SU-DHL-6 (cell line): ENCODE results near the gene SYNPR.

ENCODE experiments used
- H2AFZ ChIP-seq: fragments of 200-600 bp; sonication (generic); 2 replicates; pipeline ENCODE4 v1.6.1; 2014; ENCODE audit warnings: low read depth, mild to moderate bottlenecking, moderate library complexity, mixed read lengths, antibody characterized with exemption, low read length; ENCODE audit not compliant: severe bottlenecking
- H3F3A ChIP-seq: fragments of 200-600 bp; shearing (Covaris generic); 2 replicates; pipeline ENCODE4 v1.6.0; 2016; ENCODE audit warnings: antibody characterized with exemption, mild to moderate bottlenecking; ENCODE audit not compliant: insufficient read depth
- H3K27ac ChIP-seq: fragments of 200-600 bp; sonication (generic); 2 replicates; pipeline ENCODE4 v1.5.1; 2016; ENCODE audit warnings: low read depth, mild to moderate bottlenecking, low read length, moderate library complexity, mixed read lengths
- H3K27me3 ChIP-seq: fragments of 200-600 bp; sonication (generic), shearing (Covaris generic); 2 replicates; pipeline ENCODE4 v1.6.0; 2014; ENCODE audit warnings: mild to moderate bottlenecking, low read length
- H3K36me3 ChIP-seq: fragments of 200-600 bp; sonication (generic); 2 replicates; pipeline ENCODE4 v1.6.1; 2014; ENCODE audit warnings: mild to moderate bottlenecking, low read length, mixed read lengths
- H3K4me2 ChIP-seq: fragments of 300-600, 200-600 bp; shearing (Covaris generic), sonication (generic); 2 replicates; pipeline ENCODE4 v1.6.0; 2014; ENCODE audit warnings: low read length, low read depth, mild to moderate bottlenecking; ENCODE audit not compliant: poor library complexity, severe bottlenecking
- H3K4me3 ChIP-seq: fragments of 200-600 bp; sonication (generic); 2 replicates; pipeline ENCODE4 v1.5.1; 2014; ENCODE audit warnings: antibody characterized with exemption, low read length, mild to moderate bottlenecking, mixed read lengths; ENCODE audit not compliant: insufficient read depth, poor library complexity, severe bottlenecking
- H3K79me2 ChIP-seq: fragments of 200-600 bp; sonication (generic); 2 replicates; pipeline ENCODE4 v1.6.1; 2014; ENCODE audit warnings: mild to moderate bottlenecking, low read length, moderate library complexity; ENCODE audit not compliant: insufficient read depth
- H3K9ac ChIP-seq: fragments of 200-600 bp; sonication (generic); 2 replicates; pipeline ENCODE4 v1.7.0; 2014; ENCODE audit warnings: mild to moderate bottlenecking, low read length
- H3K9me2 ChIP-seq: fragments of 200-600 bp; sonication (generic); replicated peaks from 2 replicates; pipeline ENCODE4 v1.6.1; 2014; ENCODE audit warnings: low read length; ENCODE audit not compliant: insufficient read depth
- H3K9me3 ChIP-seq: fragments of 200-600 bp; sonication (generic); 2 replicates; pipeline ENCODE4 v1.6.1; 2014; ENCODE audit warnings: low read length, mixed read lengths; ENCODE audit not compliant: insufficient read depth
- H4K20me1 ChIP-seq: fragments of 200-600 bp; sonication (generic); 2 replicates; pipeline ENCODE4 v1.6.1; 2014; ENCODE audit warnings: low read depth, mild to moderate bottlenecking, antibody characterized with exemption, low read length, moderate library complexity, mixed read lengths
- CTCF ChIP-seq: fragments of 200-600 bp; sonication (generic); IDR thresholded peaks from one replicate; pipeline ENCODE4 v1.5.1; 2017; ENCODE audit warnings: antibody characterized with exemption, mild to moderate bottlenecking, low read length, moderate library complexity; ENCODE audit not compliant: insufficient read depth, poor library complexity, severe bottlenecking
- EZH2phosphoT487 ChIP-seq: fragments of 200-600 bp; sonication (generic), shearing (Covaris generic); conservative IDR thresholded peaks from 2 replicates; pipeline ENCODE4 v1.6.1; 2018; ENCODE audit warnings: mild to moderate bottlenecking, antibody characterized with exemption, low read length, moderate library complexity, mixed read lengths

Gene SYNPR

GRCh38 chr3:63580151-63580550 is 302.0 kb downstream of the SYNPR start:
- H3K27me3 ChIP-seq, result no peaks in the 10 kb centered on the region
- no peaks in the 10 kb centered on the region for H3K79me2 ChIP-seq
- no peaks in the 10 kb centered on the region for H3K36me3 ChIP-seq
- no peaks in the 10 kb centered on the region for H3K9me3 ChIP-seq
- H3K4me2 ChIP-seq, result no peak overlapping the region
- TF ChIP-seq CTCF (no peak), EZH2phosphoT487 (no peak)
- no peaks in the 10 kb centered on the region for H4K20me1 ChIP-seq
- no peak overlapping the region for H3K4me3 ChIP-seq
- no peak overlapping the region for H3K27ac ChIP-seq
- H3F3A ChIP-seq, result no peaks in the 10 kb centered on the region
- no peak overlapping the region for H2AFZ ChIP-seq
- no peak overlapping the region for H3K9ac ChIP-seq
- H3K9me2 ChIP-seq, result no peaks in the 10 kb centered on the region

GRCh38 chr3:63582943-63583500 is 304.9 kb downstream of the SYNPR start:
- Histone ChIP-seq H2AFZ (no peak overlapping the region), H3K4me2 (no peak overlapping the region), H3K4me3 (no peak overlapping the region), H3K9ac (no peak overlapping the region), H3K79me2 (no peaks in the 10 kb centered on the region), H4K20me1 (no peaks in the 10 kb centered on the region), H3K36me3 (no peaks in the 10 kb centered on the region), H3F3A (no peaks in the 10 kb centered on the region), H3K9me2 (no peaks in the 10 kb centered on the region), H3K27ac (no peak overlapping the region), H3K9me3 (no peaks in the 10 kb centered on the region), H3K27me3 (no peaks in the 10 kb centered on the region)
- no peak for TF ChIP-seq CTCF
- no peak for TF ChIP-seq EZH2phosphoT487

- Histone ChIP-seq H3K79me2 (no peaks in the 10 kb centered on the region), H3K9me3 (peaks cover 3% of the 10 kb centered on the region; the same call in 1 of the 2 replicates), H3F3A (no peaks in the 10 kb centered on the region), H3K27ac (no peak overlapping the region), H3K27me3 (no peaks in the 10 kb centered on the region), H2AFZ (no peak overlapping the region), H3K9me2 (no peaks in the 10 kb centered on the region), H3K36me3 (no peaks in the 10 kb centered on the region), H4K20me1 (no peaks in the 10 kb centered on the region), H3K4me3 (no peak overlapping the region), H3K4me2 (no peak overlapping the region), H3K9ac (no peak overlapping the region)
- TF ChIP-seq EZH2phosphoT487 (no peak), CTCF (no peak)
These were observed 306.6 kb downstream of the SYNPR start for GRCh38 chr3:63584681-63585080.

- Histone ChIP-seq H3K27me3 (no peaks in the 10 kb centered on the region), H3K9me2 (no peaks in the 10 kb centered on the region), H3K4me3 (no peak overlapping the region), H2AFZ (no peak overlapping the region), H3K36me3 (no peaks in the 10 kb centered on the region), H3F3A (no peaks in the 10 kb centered on the region), H4K20me1 (no peaks in the 10 kb centered on the region), H3K9me3 (peaks cover 3% of the 10 kb centered on the region; the same call in 1 of the 2 replicates), H3K4me2 (no peak overlapping the region), H3K9ac (no peak overlapping the region), H3K79me2 (no peaks in the 10 kb centered on the region), H3K27ac (no peak overlapping the region)
- TF ChIP-seq EZH2phosphoT487 (no peak), CTCF (no peak)
These were observed 307.8 kb downstream of the SYNPR start for GRCh38 chr3:63585927-63586326.
